UCSD-AML1 (cell line): ENCODE data around the gene BLTP2.
A peak's percentile ranks its signal among the peaks of the same experiment; 100 is the strongest.
"Not testable (repeated sequence)": the region's sequence is repeated elsewhere in the genome, so short reads cannot be mapped to it uniquely, and the experiment has no call there.

ENCODE experiments used
- DNase-seq: peaks from one replicate; lab custom pipeline; 2025; ENCODE audit not compliant: unreplicated experiment; lab: John Stamatoyannopoulos, UW

Gene BLTP2

DNA sequence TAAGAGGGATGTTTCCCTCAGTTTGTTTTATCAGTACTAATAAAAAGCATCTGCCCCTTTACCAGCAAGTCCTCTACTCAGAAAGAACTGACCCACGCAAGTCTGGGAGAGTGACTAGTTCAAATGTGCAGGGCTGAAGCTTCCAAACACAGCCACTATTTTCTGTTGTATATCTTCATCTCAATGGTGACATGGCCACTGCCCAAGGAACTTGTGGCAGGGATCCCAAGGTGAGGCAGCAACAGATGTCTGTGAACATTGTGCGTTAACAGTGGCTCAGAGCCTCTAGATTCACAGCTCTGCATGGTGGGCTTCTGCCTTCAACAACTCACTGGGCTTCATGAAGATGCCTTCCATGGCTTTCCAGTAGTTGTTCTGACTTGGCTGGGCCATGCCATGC is 3.7 kb upstream of the BLTP2 start:
- no peak for DNase-seq

- no peak for DNase-seq
Observed at GRCh38 chr17:28646039-28646754, 1.2 kb upstream of the BLTP2 start.

GRCh38 chr17:28645576-28645939 is 600 bp upstream of the BLTP2 start:
- DNase-seq = no peak

- DNase-seq = peak; percentile 59
Observed at GRCh38 chr17:28643983-28644786, 773 bp downstream of the BLTP2 start.

DNA sequence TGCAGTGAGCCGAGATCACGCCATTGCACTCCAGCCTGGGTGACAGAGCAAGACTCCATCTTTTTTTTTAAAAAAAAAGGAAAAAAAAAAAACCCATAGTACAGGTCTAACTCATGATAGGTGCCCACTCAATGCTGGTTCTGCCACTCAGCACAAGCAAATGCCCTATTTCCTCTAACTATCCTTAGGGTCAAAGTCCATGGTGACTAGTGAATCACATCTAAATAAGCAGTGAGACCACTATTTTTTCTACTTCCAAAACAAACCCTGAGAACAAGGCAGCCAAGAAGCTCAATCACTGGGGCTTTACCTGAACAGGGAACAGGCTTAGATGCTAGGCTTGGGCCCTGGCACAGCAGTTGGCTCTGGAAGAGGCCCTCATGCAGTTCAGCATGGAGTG is 3.4 kb downstream of the BLTP2 start:
- no peak for DNase-seq

DNA sequence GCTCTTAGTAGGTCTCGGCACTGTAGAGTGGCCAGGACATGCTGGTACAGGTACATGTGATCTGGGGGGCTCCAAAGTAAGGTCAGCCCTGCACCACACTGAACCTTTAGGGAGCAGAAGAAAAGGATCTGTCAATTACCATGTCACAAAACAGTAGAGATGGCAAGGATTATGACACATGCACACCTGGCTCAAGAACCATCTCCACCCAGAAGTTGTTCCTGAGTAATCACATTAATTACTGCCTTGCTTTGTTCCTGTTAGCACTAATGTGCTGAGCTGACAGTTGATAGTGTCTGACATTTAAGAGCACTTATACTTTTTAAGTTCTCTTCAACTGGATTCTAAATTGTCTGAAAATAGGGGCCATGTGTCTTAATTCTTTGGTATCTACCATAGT is 9.5 kb downstream of the BLTP2 start:
- no peak for DNase-seq

DNA sequence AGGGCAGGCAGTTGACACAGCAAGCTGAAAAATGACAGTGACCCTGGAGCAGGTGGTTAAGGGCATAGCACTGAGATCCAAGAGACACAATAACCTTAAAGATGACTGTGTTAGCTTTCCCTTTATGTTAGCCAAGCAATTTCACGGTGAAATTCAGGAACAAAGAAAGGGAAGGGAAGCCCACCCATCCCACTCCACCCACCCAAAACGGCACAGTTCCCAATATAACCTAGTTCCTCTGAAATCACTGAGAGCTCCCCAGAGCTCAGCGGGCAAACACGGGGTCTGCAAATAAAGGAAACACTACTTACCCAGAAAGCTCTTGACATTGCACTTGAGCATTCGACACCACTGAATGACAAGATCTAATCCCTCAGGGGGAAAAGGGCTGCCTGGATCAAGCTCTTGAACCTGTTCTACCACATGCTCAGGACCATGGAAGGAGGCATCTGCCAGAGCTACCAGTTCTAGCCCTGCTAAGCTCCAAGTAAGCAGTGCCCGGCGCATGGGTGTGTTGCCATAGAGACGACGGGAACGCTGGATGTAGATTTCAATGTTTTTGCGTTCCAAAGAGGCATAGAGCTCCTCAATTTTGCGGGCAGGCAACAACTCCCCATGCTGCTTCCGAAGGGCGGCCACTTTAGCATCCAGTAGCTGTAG is 10.6 kb downstream of the BLTP2 start:
- DNase-seq = no peak

DNA sequence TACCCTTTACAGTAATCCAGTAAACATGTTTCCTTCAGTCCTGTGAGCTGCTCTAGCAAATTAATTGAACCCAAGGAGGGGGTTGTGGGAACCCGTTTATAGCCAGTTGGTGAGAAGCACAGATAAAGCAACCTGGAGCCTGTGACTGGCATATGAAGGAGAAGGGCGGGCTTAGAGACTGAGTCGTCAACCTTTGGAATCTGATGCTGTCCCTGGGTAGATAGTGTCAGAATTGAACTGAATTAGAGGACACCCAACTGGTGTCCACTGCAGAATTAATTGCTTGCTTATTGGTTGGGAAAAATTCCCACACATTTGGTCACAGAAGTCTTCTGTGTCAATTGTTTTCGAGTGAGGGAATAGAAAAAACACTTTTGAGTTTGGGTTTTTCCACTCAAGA is 18.1 kb downstream of the BLTP2 start:
- no peak for DNase-seq

- DNase-seq = no peak
Observed at GRCh38 chr17:28624148-28624547, 20.8 kb downstream of the BLTP2 start.

DNA sequence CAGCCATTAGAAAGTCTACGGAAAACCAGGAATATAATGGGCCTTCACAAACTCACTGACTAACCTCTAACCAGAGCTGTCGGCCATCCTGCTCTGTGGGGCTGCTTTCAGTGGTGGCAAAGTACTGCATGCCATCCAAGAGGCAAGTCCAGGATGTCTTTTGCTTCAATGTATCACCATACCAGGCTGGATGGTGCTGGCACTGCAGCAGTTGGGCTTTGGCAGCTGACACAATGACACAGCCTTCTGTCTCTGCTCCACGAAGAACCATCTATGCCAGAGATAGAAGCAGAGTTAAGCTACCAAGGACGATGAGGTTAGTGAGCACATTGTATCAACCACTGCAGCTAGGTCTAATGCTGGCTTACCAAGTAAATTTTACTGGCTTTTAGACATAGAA is 21.3 kb downstream of the BLTP2 start:
- no peak for DNase-seq

GRCh38 chr17:28622186-28622585 is 22.8 kb downstream of the BLTP2 start:
- no peak for DNase-seq

GRCh38 chr17:28620010-28620409 is 24.9 kb downstream of the BLTP2 start:
- no peak for DNase-seq

DNA sequence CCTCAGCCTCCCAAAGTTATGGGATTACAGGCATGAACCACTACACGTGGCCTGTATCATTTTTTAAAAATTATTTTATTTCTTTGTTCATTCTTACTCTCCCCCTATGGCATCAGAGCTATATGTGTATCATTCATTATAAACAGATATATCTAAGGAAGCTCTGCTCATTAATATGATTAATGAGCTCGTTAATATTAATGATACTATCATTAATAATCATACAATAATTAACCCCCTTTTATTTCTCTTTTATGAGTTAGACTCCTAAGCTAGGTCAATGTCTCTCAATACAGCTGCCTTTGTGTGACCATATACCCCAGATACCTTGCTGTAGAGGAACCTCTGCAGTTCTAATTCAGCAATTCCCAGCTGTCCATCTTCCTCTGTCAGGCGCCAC is 26.5 kb downstream of the BLTP2 start:
- no peak for DNase-seq

- DNase-seq = no peak
Observed at GRCh38 chr17:28616281-28616680, 28.7 kb downstream of the BLTP2 start.

GRCh38 chr17:28615260-28615940 is 29.6 kb downstream of the BLTP2 start:
- DNase-seq = no peak

DNA sequence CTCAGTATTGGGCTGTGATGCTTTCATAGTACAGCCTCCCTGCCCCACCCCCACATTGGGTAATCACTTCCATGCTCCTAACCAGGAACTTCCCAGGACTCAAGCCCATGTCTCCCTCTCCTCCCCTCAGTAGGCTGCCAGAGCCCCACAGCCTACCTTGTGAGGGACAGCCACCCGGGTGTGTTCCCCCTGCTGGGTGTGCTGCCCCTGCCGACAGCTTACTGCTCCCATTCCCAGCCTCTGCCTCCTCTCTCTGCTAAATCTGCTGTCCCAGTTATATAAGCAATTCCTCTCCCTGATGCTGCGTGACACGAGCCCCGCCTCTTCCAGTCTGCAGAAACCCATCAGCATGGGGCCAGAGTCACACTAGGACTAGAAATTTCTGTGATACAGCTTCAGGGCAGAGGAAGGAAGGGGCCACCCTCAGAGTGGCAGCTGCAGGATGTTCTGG is 31.0 kb downstream of the BLTP2 start, which contains the start of gene RSKR:
Gene RSKR (minus strand): TSS at position 255 of the 451 bp plus-strand sequence. CDS start 24 bp downstream, at position 231.
- no peak for DNase-seq

- no peak for DNase-seq
Observed at GRCh38 chr17:28612936-28613872, 31.8 kb downstream of the BLTP2 start.

DNA sequence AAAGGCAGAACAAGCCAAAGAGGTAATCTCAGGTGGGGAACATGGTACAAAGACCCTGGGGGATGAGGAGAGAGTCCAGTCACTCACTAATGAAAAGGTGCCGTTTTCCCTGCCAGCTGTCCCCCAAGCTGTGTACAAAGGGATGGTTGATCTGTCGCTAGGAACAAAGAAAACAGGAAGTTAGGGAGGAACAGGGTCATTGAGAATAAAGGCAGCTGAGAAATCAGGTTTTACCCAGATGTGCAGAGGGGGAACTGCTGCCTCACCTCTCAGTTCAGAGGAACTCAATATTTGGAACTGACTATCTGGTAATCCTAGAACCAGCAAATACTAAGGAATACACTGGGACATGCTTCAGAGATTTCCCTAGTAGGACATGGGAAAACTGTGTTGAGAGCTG is 32.4 kb downstream of the BLTP2 start:
- no peak for DNase-seq

DNA sequence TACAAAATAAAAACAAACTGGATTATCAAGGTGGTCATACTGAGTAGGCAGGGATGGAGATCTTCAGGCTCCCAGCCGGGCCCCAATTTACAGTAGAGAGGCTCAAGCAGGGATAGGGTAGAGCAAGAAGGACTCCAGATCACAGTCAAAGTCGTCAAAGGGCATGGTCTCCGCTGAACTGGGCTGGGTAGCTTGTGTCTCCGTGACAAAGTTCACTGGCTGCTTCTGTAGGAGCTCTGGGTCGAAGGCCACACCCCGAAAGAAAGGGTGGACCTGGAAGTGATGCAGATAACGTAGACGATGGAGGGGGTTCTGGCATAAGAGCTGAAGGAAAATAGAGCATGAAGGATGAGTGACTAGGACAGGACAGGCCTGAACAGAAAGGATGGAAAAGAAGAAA is 34.6 kb downstream of the BLTP2 start:
- DNase-seq = no peak

DNA sequence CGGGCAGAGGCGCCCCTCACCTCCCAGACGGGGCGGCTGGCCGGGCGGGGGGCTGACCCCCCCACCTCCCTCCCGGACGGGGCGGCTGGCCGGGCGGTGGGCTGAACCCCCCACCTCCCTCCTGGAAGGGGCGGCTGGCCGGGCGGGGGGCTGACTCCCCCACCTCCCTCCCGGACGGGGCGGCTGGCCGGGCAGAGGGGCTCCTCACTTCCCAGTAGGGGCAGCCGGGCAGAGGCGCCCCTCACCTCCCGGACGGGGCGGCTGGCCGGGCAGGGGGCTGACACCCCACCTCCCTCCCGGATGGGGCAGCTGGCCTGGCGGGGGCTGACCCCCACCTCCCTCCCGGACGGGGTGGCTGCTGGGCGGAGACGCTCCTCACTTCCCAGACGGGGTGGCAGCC is 40.9 kb downstream of the BLTP2 start:
- not testable (repeated sequence) for DNase-seq
